ENCODE data around the gene METAP1. TPM values are rescaled to one million over a fixed set of nuclear protein-coding genes. Genes with fewer than 3 reads are reported as not detected.

The METAP1 gene
- total and polyA plus RNA-seq, 2 of the 8 experiments (the other 6 are each of a cell fraction or from before 2014, with no cell fraction given) = 50.6 to 85.2 TPM

GRCh38 chr4:99099311-99099710, 103.8 kb downstream of the METAP1 start:
- Histone ChIP-seq H3K4me1 (replicated peaks in 1 of 4; ENCODE audit: control insufficient read depth in 3 of 4, insufficient read depth in 4 of 4, low read length in 3 of 4) (no peaks in the 10 kb centered on the region), H2BK20ac (ENCODE audit: low read length) (no peak overlapping the region), H3K27ac (ENCODE audit: low read depth, low read length) (no peak overlapping the region), H3K18ac (ENCODE audit: extremely low read depth, low read length) (no peak overlapping the region), H4K20me1 (replicated peaks in 1 of 2; ENCODE audit: control insufficient read depth in 1 of 2, insufficient read depth in 2 of 2, low read length in 2 of 2) (no peaks in the 10 kb centered on the region), H4K8ac (ENCODE audit: extremely low read depth, insufficient read depth, low read length) (no peak overlapping the region), H3K79me2 (ENCODE audit: control insufficient read depth in 1 of 2, insufficient read depth in 2 of 2, low read length in 2 of 2) (no peaks in the 10 kb centered on the region), H3K4me2 (ENCODE audit: insufficient read depth in 1 of 2, low read depth in 2 of 2, low read length in 2 of 2) (no peak overlapping the region), H3K9ac (replicated peaks in 1 of 4; ENCODE audit: extremely low read depth in 1 of 4, low read depth in 3 of 4, low read length in 3 of 4) (no peak overlapping the region), H4K91ac (replicated peaks; ENCODE audit: insufficient read length, low read length) (no peak overlapping the region), H2BK12ac (ENCODE audit: low read depth, low read length) (no peak overlapping the region), H3K4ac (replicated peaks; ENCODE audit: insufficient read length, low read depth, low read length) (no peak overlapping the region), H3K4me3 (ENCODE audit: extremely low read depth in 1 of 4, insufficient read depth in 2 of 4, low read depth in 3 of 4, low read length in 4 of 4) (no peak overlapping the region), H3K27me3 (replicated peaks in 1 of 4; ENCODE audit: control insufficient read depth in 3 of 4, extremely low read depth in 1 of 4, insufficient read depth in 3 of 4, low read length in 3 of 4) (peaks cover 0 to 1% (median 0%) of the 10 kb centered on the region in 4 experiments; a peak in 1 of 7 replicates), H2BK5ac (ENCODE audit: low read depth, low read length) (no peak overlapping the region), H2AK5ac (ENCODE audit: low read depth, low read length) (no peak overlapping the region), H2AFZ (ENCODE audit: low read length) (no peak overlapping the region), H3K23me2 (ENCODE audit: low read depth, low read length) (no peaks in the 10 kb centered on the region), H3K14ac (ENCODE audit: insufficient read length) (no peak overlapping the region), H4K5ac (ENCODE audit: insufficient read length, low read depth, low read length) (no peak overlapping the region), H2BK15ac (ENCODE audit: low read length) (no peak overlapping the region), H3K23ac (ENCODE audit: insufficient read length) (no peak overlapping the region), H2BK120ac (replicated peaks; ENCODE audit: low read depth, low read length) (no peak overlapping the region), H3K9me3 (ENCODE audit: insufficient read depth in 2 of 2, low read depth in 1 of 2, low read length in 1 of 2) (peaks cover 8 to 11% of the 10 kb centered on the region in 2 experiments; a peak in 2 of 4 replicates), H3K79me1 (ENCODE audit: low read depth, low read length) (no peaks in the 10 kb centered on the region), H3K36me3 (ENCODE audit: control insufficient read depth in 2 of 4, insufficient read depth in 4 of 4, low read length in 3 of 4) (no peaks in the 10 kb centered on the region), H3K56ac (replicated peaks; ENCODE audit: insufficient read length, low read depth, low read length) (no peak overlapping the region)
- POLR2A ChIA-PET (ENCODE audit: partially characterized antibody) = no interaction called here
- 81% methylated on average over 12 of the region's 12 CpGs; no CpG with 5 or more reads in 1 of the 2 experiments for WGBS, 2 experiments (ENCODE audit: extremely low coverage in 1 of 2, insufficient coverage in 1 of 2, insufficient read length in 1 of 2, insufficient replicate concordance in 2 of 2, low coverage in 1 of 2, low lambda C conversion rate in 2 of 2, missing lambda C conversion rate in 1 of 2)
- FAIRE-seq = no peak
- no peak for DNase-seq (ENCODE audit: low read depth in 1 of 2, low spot score in 2 of 2)
- CTCF ChIA-PET (ENCODE audit: partially characterized antibody) = interaction anchor here (0.9 to 1.0 kb wide), 2 partner anchors 306 to 358 kb away, joined by 3 read pairs; no protein-coding TSS in a partner anchor
- TF ChIP-seq TAF1 (IDR thresholded peaks at IDR 0.05; ENCODE audit: low read depth, low read length) (no peak), CBX5 (IDR thresholded peaks at IDR 0.05; ENCODE audit: low read depth, low read length) (no peak), TAF7 (optimal IDR thresholded peaks at IDR 0.05; ENCODE audit: borderline replicate concordance, low read depth, low read length) (no peak)
